ENCODE measurements around the gene CADPS.

GRCh38 chr3:62405566-62405965 lies 469.6 kb downstream of the CADPS start:
- TF ChIP-seq POLR2A (IDR thresholded peaks at IDR 0.05): no peak
- no peak for TF ChIP-seq CTCF (IDR thresholded peaks at IDR 0.05)
